ENCODE results near the gene PLEKHG4.

DNA sequence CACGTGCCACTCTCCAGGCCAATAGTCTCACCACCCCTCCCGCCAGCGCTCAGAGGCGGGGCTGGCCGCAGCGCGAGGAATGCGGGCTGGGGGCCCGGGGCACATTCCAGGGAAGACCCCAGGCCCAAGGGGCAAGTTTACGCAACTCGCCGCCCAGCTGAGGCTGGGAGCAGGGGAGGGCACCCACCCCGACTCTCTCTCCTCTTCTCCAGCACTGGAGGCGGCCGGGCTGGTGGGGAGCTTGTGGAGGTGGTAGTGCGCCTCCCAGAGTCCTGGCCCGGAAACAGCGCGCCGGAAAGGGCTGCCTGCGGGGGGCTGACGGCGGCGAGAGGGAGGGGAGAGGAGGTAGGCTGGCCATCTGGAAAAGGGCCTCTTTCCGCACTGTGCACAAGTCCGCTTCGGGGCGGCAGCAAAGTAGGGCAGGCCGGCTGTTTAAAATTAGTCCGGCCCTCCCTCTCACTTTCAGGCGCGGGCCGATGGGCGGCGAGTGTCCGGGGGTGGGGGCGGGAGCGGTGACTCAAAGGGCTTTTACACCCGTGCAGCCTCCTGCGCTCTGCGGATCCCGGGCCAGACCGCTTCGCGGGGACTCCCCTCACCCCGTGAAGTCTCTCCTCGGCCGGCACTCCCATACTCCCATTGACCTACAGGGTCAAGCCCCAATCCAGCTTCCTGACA is 33.1 kb upstream of the PLEKHG4 start:
- TF ChIP-seq KAT2B (IDR thresholded peaks at IDR 0.05; ENCODE audit: low read depth, low read length) (no peak), FOXP1 (CRISPR knock-in tag; IDR thresholded peaks at IDR 0.05) (0 out of 2 replicates have a peak, but pooled peaks have one; percentile 71)
